Right atrium auricular region (tissue), 2 donors: Measurements from ENCODE around the gene ZSWIM5. TPM values are rescaled to one million over a fixed set of nuclear protein-coding genes. Genes with fewer than 3 reads are reported as not detected.

Source experiments
- DNase-seq: peaks from one replicate; pipeline ENCODE4 v3.0.0-alpha.2; 2019; ENCODE audit warnings: low spot score
- H3K27ac ChIP-seq, 2 donors: fragments of 200-600 bp; sonication (generic); 1 replicate in 1 of 2; 2 replicates in 1 of 2; pipeline ENCODE4 v1.5.1; 2016 to 2019
- H3K27me3 ChIP-seq, 2 donors: fragments of 200-600 bp; sonication (generic); one replicate each; pipeline versions ENCODE4 v1.5.1 to v1.6.0; 2017 to 2019
- H3K36me3 ChIP-seq: fragments of 200-600 bp; sonication (generic); one replicate; pipeline ENCODE4 v1.5.1; 2016
- H3K4me1 ChIP-seq, 2 donors: fragments of 200-600 bp; sonication (generic); one replicate each; pipeline versions ENCODE4 v1.5.1 to v1.6.0; 2017 to 2019
- H3K4me3 ChIP-seq, 2 donors: fragments of 200-600 bp; sonication (generic); 1 replicate in 1 of 2; 2 replicates in 1 of 2; pipeline ENCODE4 v1.5.1; 2017 to 2019; ENCODE audit warnings: mild to moderate bottlenecking in 1 of 2, moderate library complexity in 1 of 2
- H3K9me3 ChIP-seq, 2 donors: fragments of 200-600 bp; sonication (generic); one replicate each; pipeline ENCODE4 v1.5.1; 2019
- CTCF ChIP-seq, 2 donors: fragments of 200-600 bp; sonication (generic); IDR thresholded peaks; one replicate each; pipeline ENCODE4 v1.5.1; 2019; ENCODE audit warnings: antibody characterized with exemption in 2 of 2
- total RNA-seq, 2 donors: library from RNA; depleted of rRNA; stranded (reverse); fragments of >200 nt; gene quantifications; one replicate each; pipeline ENCODE4 v1.1.0, GENCODE V29; 2016

The ZSWIM5 gene
- total RNA-seq, 2 donors from 2014 or later, result 1.2 to 1.7 TPM

GRCh38 chr1:45059829-45060228, 146.6 kb downstream of the ZSWIM5 start:
- Histone ChIP-seq H3K27me3 (no peaks in the 10 kb centered on the region), H3K4me1 (no peaks in the 10 kb centered on the region), H3K36me3 (no peaks in the 10 kb centered on the region), H3K4me3 (no peak overlapping the region), H3K27ac (no peak overlapping the region), H3K9me3 (no peaks in the 10 kb centered on the region)
- no peak for TF ChIP-seq CTCF (IDR thresholded peaks at IDR 0.05)
- DNase-seq, result no peak

- H3K36me3 ChIP-seq, result no peaks in the 10 kb centered on the region
- H3K4me3 ChIP-seq, result no peak overlapping the region
- H3K9me3 ChIP-seq, result no peaks in the 10 kb centered on the region
- H3K4me1 ChIP-seq, result no peaks in the 10 kb centered on the region
- H3K27ac ChIP-seq, result no peak overlapping the region
- TF ChIP-seq CTCF (IDR thresholded peaks at IDR 0.05), result no peak
- no peak for DNase-seq
- H3K27me3 ChIP-seq, result no peaks in the 10 kb centered on the region
Measured at GRCh38 chr1:45057542-45057941, 148.9 kb downstream of the ZSWIM5 start.

GRCh38 chr1:45051005-45051772, 155.2 kb downstream of the ZSWIM5 start:
- Histone ChIP-seq H3K4me1 (no peaks in the 10 kb centered on the region), H3K9me3 (no peaks in the 10 kb centered on the region), H3K4me3 (no peak overlapping the region), H3K27ac (no peak overlapping the region), H3K27me3 (no peaks in the 10 kb centered on the region), H3K36me3 (no peaks in the 10 kb centered on the region)
- no peak for DNase-seq
- no peak for TF ChIP-seq CTCF (IDR thresholded peaks at IDR 0.05)

GRCh38 chr1:45047032-45047431, 159.4 kb downstream of the ZSWIM5 start:
- H3K4me3 ChIP-seq, result no peak overlapping the region
- no peaks in the 10 kb centered on the region for H3K4me1 ChIP-seq
- DNase-seq, result no peak
- H3K27ac ChIP-seq, result no peak overlapping the region
- H3K36me3 ChIP-seq, result no peaks in the 10 kb centered on the region
- TF ChIP-seq CTCF (IDR thresholded peaks at IDR 0.05), result no peak
- no peaks in the 10 kb centered on the region for H3K9me3 ChIP-seq
- H3K27me3 ChIP-seq, result no peaks in the 10 kb centered on the region

GRCh38 chr1:45044916-45045315, 161.5 kb downstream of the ZSWIM5 start:
- H3K27ac ChIP-seq, result no peak overlapping the region
- H3K27me3 ChIP-seq, result no peaks in the 10 kb centered on the region
- H3K4me1 ChIP-seq, result no peaks in the 10 kb centered on the region
- no peaks in the 10 kb centered on the region for H3K9me3 ChIP-seq
- no peak for TF ChIP-seq CTCF (IDR thresholded peaks at IDR 0.05)
- no peak for DNase-seq
- no peaks in the 10 kb centered on the region for H3K36me3 ChIP-seq
- H3K4me3 ChIP-seq, result no peak overlapping the region

GRCh38 chr1:45043094-45043493, 163.3 kb downstream of the ZSWIM5 start:
- Histone ChIP-seq H3K27me3 (no peaks in the 10 kb centered on the region), H3K27ac (no peak overlapping the region), H3K36me3 (no peaks in the 10 kb centered on the region)

More at GRCh38 chr1:45043094-45043493, 163.3 kb downstream of the ZSWIM5 start:
- TF ChIP-seq CTCF (IDR thresholded peaks at IDR 0.05), result no peak
- Histone ChIP-seq H3K4me1 (no peaks in the 10 kb centered on the region), H3K4me3 (no peak overlapping the region), H3K9me3 (no peaks in the 10 kb centered on the region)
- DNase-seq, result no peak
